GM19324 (cell line): ENCODE data around the gene TRNAU1AP.

Source experiments
- ATAC-seq: cut with Tn5 transposase; IDR thresholded peaks from one replicate; pipeline ENCODE4 v1.9.1; 2021; ENCODE audit warnings: mild to moderate bottlenecking, moderate library complexity; ENCODE audit not compliant: unreplicated experiment, low FRiP score

Gene TRNAU1AP

DNA sequence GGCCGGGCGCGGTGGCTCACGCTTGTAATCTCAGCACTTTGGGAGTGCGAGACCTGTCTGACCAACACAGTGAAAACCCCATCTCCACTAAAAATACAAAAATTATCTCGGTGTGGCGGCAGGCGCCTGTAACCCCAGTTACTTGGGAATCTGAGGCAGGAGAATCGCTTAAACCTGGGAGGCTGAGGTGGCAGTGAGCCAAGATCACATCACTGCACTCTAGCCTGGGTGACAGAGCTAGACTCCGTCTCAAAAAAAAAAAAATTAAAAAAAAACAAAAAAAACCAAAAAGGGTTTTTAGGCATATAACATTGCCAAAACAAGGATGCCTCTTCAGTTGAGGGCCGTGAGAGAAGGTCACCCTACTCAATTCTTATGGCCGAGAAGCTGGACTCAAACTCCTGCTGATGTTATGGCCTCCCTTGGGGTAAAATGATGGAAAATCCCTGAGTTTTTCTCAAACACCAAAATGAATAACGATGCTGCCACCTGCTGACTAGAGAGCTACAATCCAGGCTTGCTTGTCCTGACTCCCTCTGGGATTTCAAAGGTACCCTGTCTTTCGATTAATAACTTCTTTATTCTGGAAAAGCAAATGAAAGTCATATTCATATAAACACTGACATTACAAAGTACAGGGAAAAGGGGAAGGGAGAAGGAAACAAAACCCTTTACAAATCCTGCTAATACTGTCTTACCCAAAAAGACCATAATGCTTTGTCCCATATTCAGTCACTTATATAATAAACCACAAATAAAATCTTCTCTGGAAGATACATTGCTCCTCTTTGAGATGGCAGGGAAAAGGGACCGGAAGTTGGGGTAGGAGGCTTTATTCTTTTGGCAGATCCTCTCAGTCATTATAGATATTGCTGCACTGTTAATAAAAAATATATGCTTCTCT is 49.9 kb downstream of the TRNAU1AP start:
- ATAC-seq, result no peak

DNA sequence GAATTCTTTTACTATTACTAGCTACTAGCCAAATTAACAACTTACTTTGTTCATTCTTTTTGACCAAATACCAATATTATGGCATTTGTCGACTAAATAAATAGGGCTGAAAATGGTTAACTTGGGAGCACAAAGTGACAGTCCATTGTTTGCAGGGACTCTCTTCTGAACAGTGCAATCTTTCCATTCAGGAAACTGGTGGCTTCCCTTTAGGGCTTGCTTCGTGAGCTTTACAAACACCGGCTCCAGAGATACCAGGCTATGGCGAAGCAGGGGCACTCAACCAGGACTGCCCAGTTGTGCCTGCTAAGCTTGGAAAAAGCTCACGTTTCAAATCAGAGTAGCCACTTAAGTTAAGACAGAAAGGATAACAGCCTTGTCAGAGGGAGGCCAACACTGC is 51.5 kb downstream of the TRNAU1AP start:
- no peak for ATAC-seq

DNA sequence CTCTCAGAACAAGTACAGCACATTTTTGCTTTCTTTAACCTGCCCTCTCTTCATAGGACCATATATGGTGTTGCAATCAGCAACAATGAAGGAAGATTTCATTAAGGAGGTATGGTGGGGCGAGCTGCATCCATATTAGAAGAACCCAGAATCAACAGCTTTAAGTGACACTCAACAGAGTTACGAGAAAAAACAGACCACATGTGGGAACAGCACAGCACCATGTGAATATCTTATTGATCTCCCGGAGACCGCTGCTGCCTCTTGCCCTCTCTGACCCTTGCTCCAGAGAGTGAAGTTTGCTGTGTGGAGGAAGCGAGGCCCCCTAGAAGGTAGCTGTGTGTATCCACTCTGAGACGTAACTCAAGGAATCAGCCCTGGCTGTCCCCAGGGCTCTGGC is 52.1 kb downstream of the TRNAU1AP start:
- no peak for ATAC-seq

DNA sequence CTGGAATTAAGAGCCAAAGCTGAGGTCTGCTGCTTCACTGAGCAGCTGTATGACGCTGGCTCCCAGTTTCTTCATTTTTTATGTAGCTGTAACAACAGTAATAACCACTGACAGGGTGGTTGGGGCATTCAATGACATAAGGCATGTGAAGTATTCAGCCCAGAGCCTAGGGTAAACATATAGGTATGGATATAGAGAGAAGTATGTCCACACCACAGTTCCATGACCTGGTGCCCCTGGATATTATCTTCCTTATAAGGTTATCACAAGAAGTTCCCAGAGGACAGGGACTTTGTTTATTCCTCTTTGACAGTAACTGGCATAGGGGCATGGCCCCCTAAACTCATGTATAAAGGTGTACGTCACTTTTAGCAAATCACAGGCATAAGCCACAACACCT is 53.9 kb downstream of the TRNAU1AP start:
- ATAC-seq, result no peak

DNA sequence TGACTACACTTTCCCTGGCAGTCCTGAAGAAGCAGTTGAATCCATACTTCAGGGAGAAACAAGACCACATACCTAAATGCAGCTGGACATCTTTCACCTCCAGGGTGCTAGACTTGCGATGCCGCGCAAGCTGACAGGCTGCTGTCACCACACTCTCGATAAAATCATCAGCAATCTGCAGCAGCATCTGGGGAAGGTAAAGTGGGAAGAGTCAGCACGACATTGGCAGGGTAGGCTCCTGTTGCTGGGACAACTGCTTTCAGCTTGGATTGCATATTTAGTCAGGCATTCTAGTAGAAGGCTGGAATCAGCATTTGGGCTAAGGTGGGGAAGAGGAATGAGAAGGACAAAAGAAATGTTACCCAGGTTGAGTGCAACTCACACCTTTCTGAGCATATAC is 60.3 kb downstream of the TRNAU1AP start:
- no peak for ATAC-seq
